WERI-Rb-1 (cell line): ENCODE measurements around the gene U2AF2.
"Not testable (repeated sequence)": the region's sequence is repeated elsewhere in the genome, so short reads cannot be mapped to it uniquely, and the experiment has no call there.

Experiments
- DNase-seq: peaks from one replicate; pipeline ENCODE4 v3.0.0-alpha.2; 2020
- H3K27ac ChIP-seq: fragments of 250-450 bp; sonication (Bioruptor Pico); 2 replicates; pipeline ENCODE4 v1.5.1; 2020; ENCODE audit warnings: mild to moderate bottlenecking, moderate library complexity
- H3K27me3 ChIP-seq: fragments of 250-450 bp; sonication (Bioruptor Pico); 2 replicates; pipeline ENCODE4 v1.5.1; 2021; ENCODE audit warnings: mild to moderate bottlenecking, low read depth, moderate library complexity; ENCODE audit not compliant: insufficient read depth, severe bottlenecking
- H3K36me3 ChIP-seq: fragments of 250-450 bp; sonication (Bioruptor Pico); 2 replicates; pipeline ENCODE4 v1.5.1; 2020; ENCODE audit warnings: mild to moderate bottlenecking, moderate library complexity
- H3K4me3 ChIP-seq: 2 replicates; pipeline ENCODE4 v1.5.1; 2011; ENCODE audit warnings: low read depth, mild to moderate bottlenecking, control low read depth, low read length
- H3K9me3 ChIP-seq: fragments of 250-450 bp; sonication (Bioruptor Pico); 2 replicates; pipeline ENCODE4 v1.5.1; 2021; ENCODE audit warnings: mild to moderate bottlenecking, moderate library complexity; ENCODE audit not compliant: severe bottlenecking
- CTCF ChIP-seq: IDR thresholded peaks from 2 replicates; pipeline ENCODE4 v1.5.1; 2011; ENCODE audit warnings: low read depth, mild to moderate bottlenecking, control low read depth, inconsistent platforms, low read length

The U2AF2 gene

GRCh38 chr19:55705972-55706371, 51.1 kb downstream of the U2AF2 start:
- Histone ChIP-seq H3K27me3 (peaks cover 12% of the 10 kb centered on the region), H3K9me3 (no peaks in the 10 kb centered on the region), H3K36me3 (peaks cover 3% of the 10 kb centered on the region), H3K27ac (no peak overlapping the region), H3K4me3 (no peak overlapping the region)
- DNase-seq: no peak
- no peak for TF ChIP-seq CTCF

- H3K27ac ChIP-seq: no peak overlapping the region
- no peak for DNase-seq
- H3K9me3 ChIP-seq: no peaks in the 10 kb centered on the region
- no peak overlapping the region for H3K4me3 ChIP-seq
- H3K27me3 ChIP-seq: peaks cover 34% of the 10 kb centered on the region
- H3K36me3 ChIP-seq: no peaks in the 10 kb centered on the region
- no peak for TF ChIP-seq CTCF
Measured at GRCh38 chr19:55711719-55712118, 56.9 kb downstream of the U2AF2 start.

- H3K36me3 ChIP-seq: no peaks in the 10 kb centered on the region
- no peaks in the 10 kb centered on the region for H3K9me3 ChIP-seq
- no peak for TF ChIP-seq CTCF
- no peak overlapping the region for H3K27ac ChIP-seq
- peaks cover 43% of the 10 kb centered on the region for H3K27me3 ChIP-seq
- no peak for DNase-seq
- H3K4me3 ChIP-seq: no peak overlapping the region
Measured at GRCh38 chr19:55712804-55713631, 58.2 kb downstream of the U2AF2 start.

- no peak for DNase-seq
- Histone ChIP-seq H3K27ac (no peak overlapping the region), H3K27me3 (peaks cover 59% of the 10 kb centered on the region), H3K36me3 (no peaks in the 10 kb centered on the region), H3K4me3 (no peak overlapping the region), H3K9me3 (peaks cover 7% of the 10 kb centered on the region)
- no peak for TF ChIP-seq CTCF
Measured at GRCh38 chr19:55716531-55716930, 61.7 kb downstream of the U2AF2 start.

GRCh38 chr19:55717251-55717650, 62.4 kb downstream of the U2AF2 start:
- H3K27ac ChIP-seq: no peak overlapping the region
- H3K9me3 ChIP-seq: peaks cover 12% of the 10 kb centered on the region
- H3K4me3 ChIP-seq: no peak overlapping the region
- no peaks in the 10 kb centered on the region for H3K36me3 ChIP-seq
- peaks cover 64% of the 10 kb centered on the region for H3K27me3 ChIP-seq
- DNase-seq: no peak
- TF ChIP-seq CTCF: no peak

GRCh38 chr19:55717879-55718711, 63.3 kb downstream of the U2AF2 start:
- DNase-seq, H3K36me3 ChIP-seq, H3K4me3 ChIP-seq, H3K27ac ChIP-seq: not testable (repeated sequence)
- Histone ChIP-seq H3K27me3 (peaks cover 70% of the 10 kb centered on the region), H3K9me3 (peaks cover 16% of the 10 kb centered on the region)
